ENCODE measurements around the gene PLA2G15.
A peak's percentile ranks its signal among the peaks of the same experiment; 100 is the strongest.

Gene PLA2G15

GRCh38 chr16:68275611-68276191 lies 30.5 kb downstream of the PLA2G15 start:
- H3K36me3 ChIP-seq (ENCODE audit: control insufficient read depth, insufficient read depth, low read length): peaks cover 4% of the 10 kb centered on the region
- peaks cover 72% of the 10 kb centered on the region for H3K4me1 ChIP-seq (ENCODE audit: control insufficient read depth, insufficient read depth, low read length, poor library complexity, severe bottlenecking)
- H3K27me3 ChIP-seq (replicated peaks; ENCODE audit: control insufficient read depth, insufficient read depth, low read length, poor library complexity, severe bottlenecking): no peaks in the 10 kb centered on the region
- DNase-seq: peak; percentile 28 to 51 (median 29)
- H3K27ac ChIP-seq (ENCODE audit: insufficient read depth, low read length, poor library complexity, severe bottlenecking): peak overlapping the region; percentile 70
- no peaks in the 10 kb centered on the region for H3K9me3 ChIP-seq (ENCODE audit: control insufficient read depth, low read length)
- H3K4me3 ChIP-seq (ENCODE audit: insufficient read depth, low read depth, low read length, poor library complexity, severe bottlenecking): peak overlapping the region; percentile 15

GRCh38 chr16:68276223-68276622 lies 31.1 kb downstream of the PLA2G15 start:
- peak overlapping the region; percentile 15 for H3K4me3 ChIP-seq (ENCODE audit: insufficient read depth, low read depth, low read length, poor library complexity, severe bottlenecking)
- no peak for DNase-seq
- peaks cover 4% of the 10 kb centered on the region for H3K36me3 ChIP-seq (ENCODE audit: control insufficient read depth, insufficient read depth, low read length)
- H3K4me1 ChIP-seq (ENCODE audit: control insufficient read depth, insufficient read depth, low read length, poor library complexity, severe bottlenecking): peaks cover 73% of the 10 kb centered on the region
- H3K27me3 ChIP-seq (replicated peaks; ENCODE audit: control insufficient read depth, insufficient read depth, low read length, poor library complexity, severe bottlenecking): no peaks in the 10 kb centered on the region
- H3K27ac ChIP-seq (ENCODE audit: insufficient read depth, low read length, poor library complexity, severe bottlenecking): peak overlapping the region; percentile 70
- H3K9me3 ChIP-seq (ENCODE audit: control insufficient read depth, low read length): no peaks in the 10 kb centered on the region

GRCh38 chr16:68279726-68280558 lies 34.8 kb downstream of the PLA2G15 start:
- peak overlapping the region; percentile 33 for H3K27ac ChIP-seq (ENCODE audit: insufficient read depth, low read length, poor library complexity, severe bottlenecking)
- H3K4me1 ChIP-seq (ENCODE audit: control insufficient read depth, insufficient read depth, low read length, poor library complexity, severe bottlenecking): peaks cover 73% of the 10 kb centered on the region
- H3K36me3 ChIP-seq (ENCODE audit: control insufficient read depth, insufficient read depth, low read length): peaks cover under 1% of the 10 kb centered on the region

GRCh38 chr16:68281368-68282063 lies 36.3 kb downstream of the PLA2G15 start:
- no peaks in the 10 kb centered on the region for H3K27me3 ChIP-seq (replicated peaks; ENCODE audit: control insufficient read depth, insufficient read depth, low read length, poor library complexity, severe bottlenecking)
- H3K36me3 ChIP-seq (ENCODE audit: control insufficient read depth, insufficient read depth, low read length): no peaks in the 10 kb centered on the region
- DNase-seq: no peak
- peak overlapping the region; percentile 49 for H3K27ac ChIP-seq (ENCODE audit: insufficient read depth, low read length, poor library complexity, severe bottlenecking)
- peaks cover 74% of the 10 kb centered on the region for H3K4me1 ChIP-seq (ENCODE audit: control insufficient read depth, insufficient read depth, low read length, poor library complexity, severe bottlenecking)
- peak overlapping the region; percentile 13 for H3K4me3 ChIP-seq (ENCODE audit: insufficient read depth, low read depth, low read length, poor library complexity, severe bottlenecking)
- H3K9me3 ChIP-seq (ENCODE audit: control insufficient read depth, low read length): no peaks in the 10 kb centered on the region

More at GRCh38 chr16:68279726-68280558, 34.8 kb downstream of the PLA2G15 start:
- H3K27me3 ChIP-seq (replicated peaks; ENCODE audit: control insufficient read depth, insufficient read depth, low read length, poor library complexity, severe bottlenecking): no peaks in the 10 kb centered on the region
- DNase-seq: no peak
- no peak overlapping the region for H3K4me3 ChIP-seq (ENCODE audit: insufficient read depth, low read depth, low read length, poor library complexity, severe bottlenecking)
- no peaks in the 10 kb centered on the region for H3K9me3 ChIP-seq (ENCODE audit: control insufficient read depth, low read length)

- Histone ChIP-seq H3K4me3 (ENCODE audit: insufficient read depth, low read depth, low read length, poor library complexity, severe bottlenecking) (peak overlapping the region; percentile 13), H3K27me3 (replicated peaks; ENCODE audit: control insufficient read depth, insufficient read depth, low read length, poor library complexity, severe bottlenecking) (no peaks in the 10 kb centered on the region), H3K36me3 (ENCODE audit: control insufficient read depth, insufficient read depth, low read length) (no peaks in the 10 kb centered on the region), H3K9me3 (ENCODE audit: control insufficient read depth, low read length) (no peaks in the 10 kb centered on the region), H3K4me1 (ENCODE audit: control insufficient read depth, insufficient read depth, low read length, poor library complexity, severe bottlenecking) (peaks cover 74% of the 10 kb centered on the region), H3K27ac (ENCODE audit: insufficient read depth, low read length, poor library complexity, severe bottlenecking) (peak overlapping the region; percentile 49)
- DNase-seq: no peak
Observed at GRCh38 chr16:68282064-68282452, 36.9 kb downstream of the PLA2G15 start.

GRCh38 chr16:68283346-68283745 lies 38.2 kb downstream of the PLA2G15 start:
- Histone ChIP-seq H3K27me3 (replicated peaks; ENCODE audit: control insufficient read depth, insufficient read depth, low read length, poor library complexity, severe bottlenecking) (no peaks in the 10 kb centered on the region), H3K4me3 (ENCODE audit: insufficient read depth, low read depth, low read length, poor library complexity, severe bottlenecking) (peak overlapping the region; percentile 40), H3K27ac (ENCODE audit: insufficient read depth, low read length, poor library complexity, severe bottlenecking) (peak overlapping the region; percentile 73), H3K4me1 (ENCODE audit: control insufficient read depth, insufficient read depth, low read length, poor library complexity, severe bottlenecking) (peaks cover 86% of the 10 kb centered on the region), H3K9me3 (ENCODE audit: control insufficient read depth, low read length) (no peaks in the 10 kb centered on the region), H3K36me3 (ENCODE audit: control insufficient read depth, insufficient read depth, low read length) (no peaks in the 10 kb centered on the region)
- no peak for DNase-seq

- DNase-seq: no peak
- Histone ChIP-seq H3K9me3 (ENCODE audit: control insufficient read depth, low read length) (no peaks in the 10 kb centered on the region), H3K4me1 (ENCODE audit: control insufficient read depth, insufficient read depth, low read length, poor library complexity, severe bottlenecking) (peaks cover 92% of the 10 kb centered on the region), H3K4me3 (ENCODE audit: insufficient read depth, low read depth, low read length, poor library complexity, severe bottlenecking) (peak overlapping the region; percentile 40), H3K27ac (ENCODE audit: insufficient read depth, low read length, poor library complexity, severe bottlenecking) (peak overlapping the region; percentile 73), H3K27me3 (replicated peaks; ENCODE audit: control insufficient read depth, insufficient read depth, low read length, poor library complexity, severe bottlenecking) (no peaks in the 10 kb centered on the region), H3K36me3 (ENCODE audit: control insufficient read depth, insufficient read depth, low read length) (no peaks in the 10 kb centered on the region)
Observed at GRCh38 chr16:68283801-68284598, 38.8 kb downstream of the PLA2G15 start.

- Histone ChIP-seq H3K4me3 (ENCODE audit: insufficient read depth, low read depth, low read length, poor library complexity, severe bottlenecking) (peak overlapping the region; percentile 36), H3K9me3 (ENCODE audit: control insufficient read depth, low read length) (no peaks in the 10 kb centered on the region), H3K27me3 (replicated peaks; ENCODE audit: control insufficient read depth, insufficient read depth, low read length, poor library complexity, severe bottlenecking) (no peaks in the 10 kb centered on the region), H3K27ac (ENCODE audit: insufficient read depth, low read length, poor library complexity, severe bottlenecking) (peak overlapping the region; percentile 73), H3K4me1 (ENCODE audit: control insufficient read depth, insufficient read depth, low read length, poor library complexity, severe bottlenecking) (peaks cover 97% of the 10 kb centered on the region), H3K36me3 (ENCODE audit: control insufficient read depth, insufficient read depth, low read length) (no peaks in the 10 kb centered on the region)
- DNase-seq: no peak
Observed at GRCh38 chr16:68284847-68285246, 39.7 kb downstream of the PLA2G15 start.

- Histone ChIP-seq H3K27me3 (replicated peaks; ENCODE audit: control insufficient read depth, insufficient read depth, low read length, poor library complexity, severe bottlenecking) (no peaks in the 10 kb centered on the region), H3K9me3 (ENCODE audit: control insufficient read depth, low read length) (no peaks in the 10 kb centered on the region), H3K4me3 (ENCODE audit: insufficient read depth, low read depth, low read length, poor library complexity, severe bottlenecking) (peak overlapping the region; percentile 36), H3K27ac (ENCODE audit: insufficient read depth, low read length, poor library complexity, severe bottlenecking) (peak overlapping the region; percentile 73), H3K4me1 (ENCODE audit: control insufficient read depth, insufficient read depth, low read length, poor library complexity, severe bottlenecking) (peaks cover 98% of the 10 kb centered on the region), H3K36me3 (ENCODE audit: control insufficient read depth, insufficient read depth, low read length) (peaks cover 4% of the 10 kb centered on the region)
- DNase-seq: no peak
Observed at GRCh38 chr16:68285683-68286082, 40.5 kb downstream of the PLA2G15 start.

All from effector memory CD4-positive, alpha-beta T cell (primary cell).